D341Med (cell line): ENCODE data around the gene CHCHD4.
"Not testable (repeated sequence)": the region's sequence is repeated elsewhere in the genome, so short reads cannot be mapped to it uniquely, and the experiment has no call there.

Source experiments
- DNase-seq: peaks from one replicate; pipeline ENCODE4 v3.0.0; 2012; ENCODE audit warnings: low spot score

CHCHD4 gene

GRCh38 chr3:14119651-14120050 is 5.0 kb downstream of the CHCHD4 start:
- no peak for DNase-seq

- no peak for DNase-seq
Observed at GRCh38 chr3:14118400-14119381, 6.0 kb downstream of the CHCHD4 start.

GRCh38 chr3:14117468-14118399 is 6.9 kb downstream of the CHCHD4 start:
- no peak for DNase-seq

GRCh38 chr3:14113965-14114635 is 10.6 kb downstream of the CHCHD4 start:
- DNase-seq, result no peak

- DNase-seq, result no peak
Observed at GRCh38 chr3:14110699-14111098, 14.0 kb downstream of the CHCHD4 start.

GRCh38 chr3:14109821-14110220 is 14.8 kb downstream of the CHCHD4 start:
- DNase-seq, result not testable (repeated sequence)

GRCh38 chr3:14097616-14098391 is 26.9 kb downstream of the CHCHD4 start:
- DNase-seq, result no peak

GRCh38 chr3:14096742-14097141 is 27.9 kb downstream of the CHCHD4 start:
- no peak for DNase-seq

GRCh38 chr3:14093831-14094230 is 30.8 kb downstream of the CHCHD4 start:
- no peak for DNase-seq

- DNase-seq, result no peak
Observed at GRCh38 chr3:14092464-14092863, 32.2 kb downstream of the CHCHD4 start.

- DNase-seq, result not testable (repeated sequence)
Observed at GRCh38 chr3:14091959-14092358, 32.7 kb downstream of the CHCHD4 start.

GRCh38 chr3:14087461-14087860 is 37.2 kb downstream of the CHCHD4 start:
- not testable (repeated sequence) for DNase-seq

- DNase-seq, result no peak
Observed at GRCh38 chr3:14082108-14082657, 42.5 kb downstream of the CHCHD4 start.

- no peak for DNase-seq
Observed at GRCh38 chr3:14077310-14077709, 47.4 kb downstream of the CHCHD4 start.

GRCh38 chr3:14075233-14075632 is 49.4 kb downstream of the CHCHD4 start:
- DNase-seq, result not testable (repeated sequence)

- DNase-seq, result no peak
Observed at GRCh38 chr3:14064910-14065309, 59.8 kb downstream of the CHCHD4 start.

GRCh38 chr3:14063152-14063551 is 61.5 kb downstream of the CHCHD4 start:
- DNase-seq, result no peak
